GM19351 (cell line): ENCODE results near the gene LHPP.
"Not testable (repeated sequence)": the region's sequence is repeated elsewhere in the genome, so short reads cannot be mapped to it uniquely, and the experiment has no call there.

Source experiments
- ATAC-seq: cut with Tn5 transposase; IDR thresholded peaks from one replicate; pipeline ENCODE4 v1.9.1; 2021; ENCODE audit warnings: mild to moderate bottlenecking, moderate library complexity; ENCODE audit not compliant: unreplicated experiment

LHPP gene

GRCh38 chr10:124568339-124568738 is 106.7 kb downstream of the LHPP start:
- ATAC-seq: no peak

- ATAC-seq: no peak
Observed at GRCh38 chr10:124568848-124569622, 107.4 kb downstream of the LHPP start.

- no peak for ATAC-seq
Observed at GRCh38 chr10:124569623-124570470, 108.2 kb downstream of the LHPP start.

- no peak for ATAC-seq
Observed at GRCh38 chr10:124570646-124571045, 109.0 kb downstream of the LHPP start.

- ATAC-seq: no peak
Observed at GRCh38 chr10:124572751-124573150, 111.1 kb downstream of the LHPP start.

GRCh38 chr10:124573726-124574455 is 112.3 kb downstream of the LHPP start:
- no peak for ATAC-seq

GRCh38 chr10:124574456-124575070 is 112.9 kb downstream of the LHPP start:
- no peak for ATAC-seq

- no peak for ATAC-seq
Observed at GRCh38 chr10:124575107-124576035, 113.7 kb downstream of the LHPP start.

GRCh38 chr10:124576526-124577420 is 115.2 kb downstream of the LHPP start:
- ATAC-seq: no peak

GRCh38 chr10:124577651-124578050 is 116.0 kb downstream of the LHPP start:
- ATAC-seq: no peak

- no peak for ATAC-seq
Observed at GRCh38 chr10:124578231-124579010, 116.8 kb downstream of the LHPP start.

GRCh38 chr10:124579011-124579399 is 117.4 kb downstream of the LHPP start:
- ATAC-seq: no peak

- ATAC-seq: no peak
Observed at GRCh38 chr10:124586142-124586541, 124.5 kb downstream of the LHPP start.

- ATAC-seq: no peak
Observed at GRCh38 chr10:124587811-124588211, 126.2 kb downstream of the LHPP start.

GRCh38 chr10:124588341-124588735 is 126.7 kb downstream of the LHPP start:
- ATAC-seq: not testable (repeated sequence)

- no peak for ATAC-seq
Observed at GRCh38 chr10:124588736-124589490, 127.3 kb downstream of the LHPP start.

GRCh38 chr10:124589491-124590041 is 127.9 kb downstream of the LHPP start:
- no peak for ATAC-seq
